ENCODE data around the gene KRT12.
A peak's percentile ranks its signal among the peaks of the same experiment; 100 is the strongest.
"Not testable (repeated sequence)": the region's sequence is repeated elsewhere in the genome, so short reads cannot be mapped to it uniquely, and the experiment has no call there.

The KRT12 gene

DNA sequence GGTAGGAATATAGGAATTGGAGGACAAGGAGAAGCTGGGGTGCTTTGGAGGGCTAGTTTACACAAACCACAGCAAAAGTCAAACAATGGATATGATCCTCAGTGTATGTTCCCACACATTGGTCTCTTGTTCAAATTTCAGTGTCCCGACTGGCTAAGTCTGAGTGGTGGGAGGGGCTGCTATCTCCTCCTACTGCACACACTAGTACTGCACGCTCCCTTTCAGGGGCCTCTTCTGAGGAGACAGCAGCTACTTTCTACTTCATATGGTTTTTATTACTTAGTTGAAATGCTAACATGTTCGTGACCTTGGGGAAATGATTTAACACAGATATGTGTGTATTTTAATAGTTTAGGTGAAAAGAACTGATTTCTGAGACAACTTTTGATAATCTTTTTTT is 25.8 kb downstream of the KRT12 start:
- DNase-seq = no peak

- DNase-seq = no peak
These were observed 27.8 kb downstream of the KRT12 start for GRCh38 chr17:40839194-40839593.

- DNase-seq = no peak
These were observed 31.0 kb downstream of the KRT12 start for GRCh38 chr17:40836020-40836419.

- DNase-seq = no peak
These were observed 33.1 kb downstream of the KRT12 start for GRCh38 chr17:40833882-40834281.

- DNase-seq = no peak
These were observed 34.2 kb downstream of the KRT12 start for GRCh38 chr17:40832840-40833239.

GRCh38 chr17:40830085-40830776 is 36.8 kb downstream of the KRT12 start:
- no peak for DNase-seq

DNA sequence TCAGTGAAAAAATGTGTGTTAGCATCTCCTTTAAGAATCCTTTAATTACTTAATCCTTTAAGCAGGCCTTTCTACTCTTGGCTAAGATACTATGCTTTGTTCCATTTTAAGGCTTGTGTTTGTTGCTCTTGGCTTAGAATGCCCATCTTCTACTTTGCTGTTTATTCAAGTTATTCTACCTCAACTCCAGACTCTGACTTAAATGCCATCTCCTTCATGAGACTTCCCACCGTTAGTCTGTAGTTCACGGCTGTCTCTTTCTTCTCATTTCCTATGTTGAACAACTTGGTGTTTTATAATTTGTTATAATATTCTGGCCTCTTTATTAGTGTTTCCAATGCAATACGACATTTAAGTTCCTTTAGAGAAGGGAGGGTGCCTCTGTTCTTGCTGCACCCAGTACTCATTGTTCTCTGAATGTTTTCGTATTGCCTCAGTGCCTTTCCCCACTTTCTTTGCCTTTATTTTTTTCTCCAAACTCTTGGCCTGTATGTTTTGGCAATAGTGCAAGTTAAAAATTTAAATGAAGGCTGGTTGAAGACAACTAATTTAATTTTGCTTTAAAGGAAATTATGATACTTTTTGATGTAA is 38.5 kb downstream of the KRT12 start:
- DNase-seq = no peak

- no peak for DNase-seq
These were observed 39.1 kb downstream of the KRT12 start for GRCh38 chr17:40827746-40828453.

GRCh38 chr17:40825599-40825998 is 41.4 kb downstream of the KRT12 start:
- no peak for DNase-seq

DNA sequence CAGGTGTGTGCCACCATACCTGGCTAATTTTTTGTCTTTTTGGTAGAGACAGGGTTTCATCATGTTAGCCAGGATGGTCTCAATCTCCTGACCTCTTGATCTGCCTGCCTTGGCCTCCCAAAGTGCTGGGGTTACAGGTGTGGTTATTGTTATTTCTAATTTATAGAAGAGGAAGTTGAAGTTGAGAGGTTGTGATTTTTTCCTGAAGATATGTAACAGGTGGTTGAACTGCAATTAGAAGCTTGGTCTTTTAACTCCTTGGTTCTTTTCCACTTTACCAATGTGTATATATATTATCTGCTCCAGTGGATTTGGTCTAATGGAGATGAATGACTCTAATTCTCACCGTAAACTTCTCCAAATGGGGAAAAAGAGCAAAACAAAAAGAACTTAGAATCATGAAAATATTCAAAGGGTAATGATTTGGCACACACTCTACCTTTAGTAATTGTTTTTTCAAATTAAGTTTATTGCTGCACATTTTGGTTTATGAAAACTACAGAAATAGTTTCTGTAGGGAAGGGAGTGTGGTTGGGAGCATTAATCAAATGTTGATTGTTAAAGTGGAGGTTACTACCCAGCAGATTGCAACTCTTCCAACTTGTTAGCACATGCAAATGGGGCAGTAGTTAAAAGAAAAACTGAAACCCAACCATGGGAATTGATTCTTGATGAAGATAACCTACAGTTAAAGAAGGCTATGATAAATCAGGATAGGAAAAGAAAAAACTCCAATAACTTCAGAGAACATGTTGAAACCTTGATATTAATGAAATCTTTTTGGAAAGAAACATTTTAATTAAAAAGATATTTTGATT is 42.8 kb downstream of the KRT12 start:
- DNase-seq = no peak

DNA sequence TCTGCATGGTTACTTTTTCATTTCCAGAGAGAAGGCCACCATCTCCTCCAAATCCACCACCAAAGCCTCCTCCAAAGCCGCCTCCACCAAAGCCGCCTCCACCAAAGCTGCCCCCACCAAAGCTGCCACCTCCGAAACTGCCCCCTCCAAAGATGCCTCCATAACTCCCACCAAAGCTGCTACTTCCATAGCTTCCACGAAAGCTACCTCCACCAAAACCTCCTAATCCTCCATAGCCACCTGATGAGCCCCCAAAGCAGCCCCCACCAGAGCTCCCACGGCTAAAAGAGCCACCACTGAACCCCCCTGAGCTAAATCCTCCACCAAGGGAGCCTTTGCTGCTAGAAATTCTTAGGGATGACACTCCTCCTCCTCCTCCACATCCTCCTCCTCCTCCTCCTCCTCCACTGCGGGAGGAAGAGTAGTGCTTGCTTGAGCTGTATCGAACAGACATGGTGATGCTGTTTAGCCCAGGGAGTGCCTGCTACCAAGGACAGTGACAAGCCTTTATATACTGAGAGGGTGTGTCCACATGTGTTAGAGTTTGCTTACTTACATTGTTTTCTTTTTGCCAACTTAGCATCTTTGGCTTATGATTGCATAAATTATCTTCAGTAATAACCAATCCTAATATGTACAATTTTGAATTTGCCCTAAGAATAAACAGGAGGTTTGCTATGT is 44.8 kb downstream of the KRT12 start, which contains the start of gene KRT10:
TSS of gene KRT10 (minus strand) at position 483 of the 681 bp plus-strand sequence. CDS start at position 454, 29 bp downstream.
- no peak for DNase-seq

DNA sequence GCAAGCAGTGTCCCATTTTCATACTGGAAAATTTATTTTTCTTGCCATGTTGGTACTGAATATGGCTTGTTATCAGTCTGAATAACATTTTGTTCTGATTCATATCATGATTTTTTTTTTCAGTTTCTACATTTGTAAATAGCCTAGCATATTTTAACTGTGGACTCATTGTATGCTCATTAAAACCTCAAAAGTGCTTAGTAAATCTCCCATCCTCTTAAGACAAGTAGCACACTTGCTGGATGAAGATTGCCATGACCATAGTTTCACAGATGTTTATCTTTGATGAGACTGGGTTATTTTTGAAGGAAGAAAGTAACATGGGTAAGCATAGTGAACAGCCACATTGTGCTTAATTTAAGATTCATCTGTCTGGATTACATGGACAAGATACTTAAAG is 45.5 kb downstream of the KRT12 start:
- no peak for DNase-seq

- DNase-seq = no peak
These were observed 46.7 kb downstream of the KRT12 start for GRCh38 chr17:40820228-40820838.

GRCh38 chr17:40819528-40820125 is 47.4 kb downstream of the KRT12 start:
- no peak for DNase-seq

GRCh38 chr17:40818733-40819527 is 48.1 kb downstream of the KRT12 start:
- DNase-seq = peak; percentile 20

GRCh38 chr17:40818343-40818732 is 48.7 kb downstream of the KRT12 start:
- DNase-seq = no peak

DNA sequence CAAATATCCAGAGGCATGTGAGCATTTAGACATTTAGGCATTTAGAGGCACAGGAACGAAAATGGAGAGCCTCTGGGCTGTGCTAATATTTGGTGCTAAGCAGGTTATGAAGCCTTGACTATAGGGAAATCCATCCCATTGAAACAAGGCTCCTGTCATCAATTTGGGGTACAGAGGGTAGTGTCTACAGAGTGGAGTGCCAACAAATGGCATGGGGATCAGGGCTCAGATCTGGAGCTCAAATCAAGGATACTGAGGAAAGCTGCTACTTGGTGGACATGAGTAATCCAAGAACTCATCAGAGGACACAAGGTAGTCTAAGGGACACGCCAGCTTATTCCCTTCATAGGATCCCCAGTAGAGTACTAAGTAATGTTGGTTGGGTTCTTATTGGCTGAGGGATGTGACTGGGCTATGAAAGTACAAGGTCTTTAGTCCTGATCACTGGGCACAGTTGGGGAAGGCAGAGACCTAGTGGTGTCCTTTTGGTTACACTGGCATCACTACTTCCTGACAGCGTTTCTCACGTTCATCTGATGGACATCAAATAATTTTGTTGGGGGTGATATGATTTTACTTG is 49.8 kb downstream of the KRT12 start:
- DNase-seq = no peak

- DNase-seq = no peak
These were observed 50.5 kb downstream of the KRT12 start for GRCh38 chr17:40816569-40816968.

GRCh38 chr17:40815381-40815780 is 51.6 kb downstream of the KRT12 start:
- no peak for DNase-seq

DNA sequence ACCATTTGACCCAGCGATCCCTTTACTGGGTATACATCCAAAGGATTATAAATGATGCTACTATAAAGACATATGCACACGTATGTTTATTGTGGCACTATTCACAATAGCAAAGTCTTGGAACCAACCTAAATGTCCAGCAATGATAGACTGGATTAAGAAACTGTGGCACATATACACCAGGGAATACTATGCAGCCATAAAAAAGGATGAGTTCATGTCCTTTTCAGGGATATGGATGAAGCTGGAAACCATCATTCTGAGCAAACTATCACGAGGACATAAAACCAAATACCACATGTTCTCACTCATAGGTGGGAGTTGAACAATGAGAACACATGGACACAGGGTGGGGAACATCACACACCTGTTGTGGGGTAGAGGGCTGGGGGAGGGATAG is 52.4 kb downstream of the KRT12 start:
- DNase-seq = not testable (repeated sequence)

GRCh38 chr17:40813804-40814203 is 53.2 kb downstream of the KRT12 start:
- DNase-seq = no peak
